Ovary (tissue), 9 donors: ENCODE results near the gene GSTM3. TPM values are rescaled to one million over a fixed set of nuclear protein-coding genes. Genes with fewer than 3 reads are reported as not detected.

Experiments
- DNase-seq, 5 donors: peaks; one replicate each; pipeline ENCODE4 v3.0.0-alpha.2; 2019 to 2020
- H3K27ac ChIP-seq, 2 donors: fragments of 200-600 bp; one replicate each; pipeline versions ENCODE4 v1.5.1 to v1.8.0; 2019 to 2022
- H3K27me3 ChIP-seq: fragments of 200-600 bp; one replicate; pipeline ENCODE4 v1.8.0; 2022
- H3K36me3 ChIP-seq: fragments of 200-600 bp; sonication (generic); one replicate; pipeline ENCODE4 v1.5.1; 2019
- H3K4me1 ChIP-seq: one replicate; pipeline ENCODE4 v1.8.1; 2013; ENCODE audit warnings: mild to moderate bottlenecking, moderate library complexity; ENCODE audit not compliant: insufficient read depth
- H3K4me3 ChIP-seq: fragments of 200-600 bp; sonication (generic); one replicate; pipeline ENCODE4 v1.5.1; 2017
- H3K9me3 ChIP-seq, 2 donors: fragments of 200-600 bp in 1 of 2; sonication (generic) in 1 of 2; one replicate each; pipeline versions ENCODE4 v1.5.1 to v1.8.1; 2013 to 2019; ENCODE audit warnings: mild to moderate bottlenecking in 1 of 2, moderate library complexity in 1 of 2
- EP300 ChIP-seq: sonication (generic); formaldehyde crosslinking; IDR thresholded peaks from one replicate; pipeline ENCODE4 v1.6.1; 2017; ENCODE audit warnings: antibody characterized with exemption
- POLR2A ChIP-seq: fragments of 450-650 bp; IDR thresholded peaks from one replicate; pipeline ENCODE4 v1.6.1; 2017; ENCODE audit warnings: antibody characterized with exemption, mild to moderate bottlenecking, moderate library complexity
- WGBS, 3 donors: extraction: QIAGEN DNeasy Blood & Tissue Kit in 1 of 3; methylation state at CpG; one replicate each; pipeline versions ENCODE4 v1.1.5 to v1.1.7; 2013 to 2017; 5-methylcytosine and 5-hydroxymethylcytosine counted together
- intact Hi-C, 4 donors: fragments of 100-400 bp; cut with DNase I; formaldehyde crosslinking; loops; one replicate each; pipeline versions ENCODE4 v1.11.0 to v1.15.1; 2022 to 2023
- polyA plus RNA-seq, 2 donors: library from polyadenylated mRNA; stranded (reverse); fragments of 200-250 nt in 1 of 2; fragments of 350-450 nt in 1 of 2; fragmentation: Illumina TruSeq in 1 of 2; extraction: RNeasy Lipid Tissue Mini Kit (QIAGEN cat#74804) in 1 of 2; gene quantifications; one replicate each; pipeline ENCODE4 v1.2.3, GENCODE V29; 2013 to 2014
- total RNA-seq, 7 donors: library from RNA; depleted of rRNA in 2 of 7; stranded (reverse); fragments of >200 nt in 2 of 7; fragmentation: NEBNext Ultra II Directional in 3 of 7; extraction: Animal tissue kit (Norgen Biotek cat#: 25700) in 3 of 7; gene quantifications; one replicate each; pipeline versions ENCODE4 v1.1.0 to v1.2.4, GENCODE V29; 2016 to 2023
- TF ChIP-seq, protein P1 (sequence below), 3 donors: fragments of 450-650 bp in 2 of 3; fragments of 200-600 bp in 1 of 3; IDR thresholded peaks; one replicate each; pipeline versions ENCODE4 v1.5.1 to v1.8.0; 2016 to 2022; ENCODE audit warnings: antibody characterized with exemption in 3 of 3, mild to moderate bottlenecking in 1 of 3
- donor health status: DM: no; HTN: no; CAD: no; lungs with moderate emphysema.
- donor health status: DM: no; HTN: no; CAD: no.
- donor health status: Bipolar disorder and iron deficiency.
- donor health status: DM: yes; HTN: yes; CAD: no.
- donor health status: DM: no; HTN: no; CAD: no.
- donor health status: DM: yes; HTN: yes; CAD: no.

GSTM3 gene
- total and polyA plus RNA-seq, 9 donors = 75.8 to 278 (median 147) TPM

DNA sequence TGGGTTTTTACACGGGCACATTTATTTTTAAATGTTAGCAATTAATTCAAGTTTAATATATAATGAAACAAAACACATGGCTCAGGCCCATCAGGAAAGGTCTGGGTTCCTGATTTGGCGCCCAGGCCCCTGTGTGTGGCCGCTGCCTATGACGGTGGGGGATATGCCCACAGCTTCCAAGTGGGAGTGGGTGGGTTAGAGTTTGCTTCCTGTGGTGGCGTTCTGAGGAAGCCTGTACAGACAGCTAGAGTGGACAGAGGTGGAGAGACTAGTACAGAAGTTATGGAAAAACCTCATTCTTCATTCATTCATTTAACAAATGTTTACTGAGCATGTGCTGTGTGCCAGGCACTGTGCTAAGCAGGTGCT, 45.3 kb upstream of the GSTM3 start:
- DNase-seq = peak in 2 of 5 donors; percentile 0 to 17
- 79 to 87% (median 79%) methylated on average over 5 of the region's 5 CpGs for WGBS, 3 donors
- Histone ChIP-seq H3K4me1 (peaks cover 12% of the 10 kb centered on the region), H3K4me3 (no peak overlapping the region), H3K9me3 (no peaks in the 10 kb centered on the region), H3K27me3 (no peaks in the 10 kb centered on the region), H3K36me3 (no peaks in the 10 kb centered on the region), H3K27ac (no peak overlapping the region)
- TF ChIP-seq, protein P1, sequence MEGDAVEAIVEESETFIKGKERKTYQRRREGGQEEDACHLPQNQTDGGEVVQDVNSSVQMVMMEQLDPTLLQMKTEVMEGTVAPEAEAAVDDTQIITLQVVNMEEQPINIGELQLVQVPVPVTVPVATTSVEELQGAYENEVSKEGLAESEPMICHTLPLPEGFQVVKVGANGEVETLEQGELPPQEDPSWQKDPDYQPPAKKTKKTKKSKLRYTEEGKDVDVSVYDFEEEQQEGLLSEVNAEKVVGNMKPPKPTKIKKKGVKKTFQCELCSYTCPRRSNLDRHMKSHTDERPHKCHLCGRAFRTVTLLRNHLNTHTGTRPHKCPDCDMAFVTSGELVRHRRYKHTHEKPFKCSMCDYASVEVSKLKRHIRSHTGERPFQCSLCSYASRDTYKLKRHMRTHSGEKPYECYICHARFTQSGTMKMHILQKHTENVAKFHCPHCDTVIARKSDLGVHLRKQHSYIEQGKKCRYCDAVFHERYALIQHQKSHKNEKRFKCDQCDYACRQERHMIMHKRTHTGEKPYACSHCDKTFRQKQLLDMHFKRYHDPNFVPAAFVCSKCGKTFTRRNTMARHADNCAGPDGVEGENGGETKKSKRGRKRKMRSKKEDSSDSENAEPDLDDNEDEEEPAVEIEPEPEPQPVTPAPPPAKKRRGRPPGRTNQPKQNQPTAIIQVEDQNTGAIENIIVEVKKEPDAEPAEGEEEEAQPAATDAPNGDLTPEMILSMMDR (IDR thresholded peaks at IDR 0.05) = no peak
- TF ChIP-seq EP300 (no peak), POLR2A (no peak)
- intact Hi-C loops = no loop called here

DNA sequence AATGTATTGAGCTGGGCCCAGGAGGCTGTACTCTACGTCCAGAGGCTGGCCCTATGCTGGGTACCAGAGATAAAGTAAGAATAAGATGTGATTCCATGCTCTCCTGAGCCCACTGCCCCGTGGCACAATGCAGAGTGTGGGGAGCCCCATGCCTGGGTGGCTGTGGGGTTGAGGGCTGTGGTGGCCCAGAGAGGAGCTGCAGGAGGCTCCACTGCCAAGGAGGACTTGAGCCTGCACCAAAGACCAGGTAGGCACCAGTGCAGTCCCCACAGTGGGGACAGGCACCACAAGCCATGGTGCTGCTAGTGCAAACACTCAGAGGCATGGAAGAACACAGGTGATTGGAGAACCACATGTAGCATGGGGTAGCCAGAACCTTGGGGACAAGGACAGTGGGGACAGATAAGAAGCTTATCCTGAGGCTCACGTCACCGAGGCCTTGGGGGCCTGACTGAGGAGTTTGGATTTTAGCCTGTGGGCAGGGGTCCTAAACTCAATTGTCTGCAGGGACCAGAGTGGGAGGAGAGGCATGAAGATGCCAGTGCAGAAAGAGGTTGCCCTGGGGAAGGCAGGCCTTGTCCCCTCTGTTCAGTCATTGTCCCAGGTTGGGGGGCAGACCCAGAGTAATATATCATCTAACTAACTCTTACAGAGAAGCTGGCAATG, 44.7 kb upstream of the GSTM3 start:
- DNase-seq = peak in 4 of 5 donors; percentile 0 to 21 (median 6)
- no peaks in the 10 kb centered on the region for H3K9me3 ChIP-seq
- H3K4me3 ChIP-seq = no peak overlapping the region
- no peak overlapping the region for H3K27ac ChIP-seq
- peaks cover 12% of the 10 kb centered on the region for H3K4me1 ChIP-seq
- no peaks in the 10 kb centered on the region for H3K27me3 ChIP-seq
- TF ChIP-seq, protein P1 (IDR thresholded peaks at IDR 0.05) = no peak
- TF ChIP-seq EP300 = no peak
- no peak for TF ChIP-seq POLR2A
- whole genome bisulfite sequencing, 3 donors = 90 to 95% (median 92%) methylated on average over 4 of the region's 4 CpGs
- intact Hi-C loops = no loop called here
- no peaks in the 10 kb centered on the region for H3K36me3 ChIP-seq

DNA sequence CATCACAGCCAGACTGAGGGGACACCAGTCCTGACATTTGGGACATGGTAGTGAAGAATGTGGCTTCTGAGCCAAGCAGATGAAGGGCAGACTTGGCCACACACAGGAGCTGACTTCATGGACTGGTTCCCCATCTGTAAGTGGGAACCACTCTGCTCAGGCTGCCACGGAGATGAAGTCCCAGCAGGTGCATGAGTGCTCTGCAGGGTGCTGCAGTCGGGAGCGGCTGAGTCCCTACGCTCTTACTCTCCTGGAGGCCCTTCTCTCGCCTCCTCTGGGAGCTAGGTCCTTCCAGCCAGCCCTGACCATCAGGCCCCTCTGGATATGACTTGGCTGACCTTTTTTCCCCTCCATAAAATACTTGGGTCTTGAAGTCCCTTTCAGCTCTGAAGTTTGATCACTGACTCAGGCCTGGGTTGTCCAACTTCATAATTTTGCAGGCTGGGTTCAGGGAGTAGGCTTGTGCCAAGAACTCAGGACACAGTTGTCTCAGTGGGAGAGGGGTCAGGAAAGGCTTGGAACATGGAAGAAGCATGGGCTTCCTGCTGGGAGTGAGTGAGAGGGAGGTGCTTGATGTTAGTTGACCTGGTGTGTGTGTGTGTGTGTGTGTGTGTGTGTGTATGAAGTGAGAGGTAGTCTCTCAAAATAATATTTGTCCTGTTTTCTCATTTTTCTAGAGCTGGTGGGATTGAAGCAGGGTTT, 43.9 kb upstream of the GSTM3 start:
- DNase-seq = peak in 2 of 5 donors; percentile 5 to 25
- H3K27ac ChIP-seq = no peak overlapping the region
- H3K4me1 ChIP-seq = peaks cover 12% of the 10 kb centered on the region
- 91 to 94% (median 94%) methylated on average over 5 of the region's 5 CpGs for WGBS, 3 donors
- intact Hi-C loops = no loop called here
- no peak for TF ChIP-seq EP300
- no peak for TF ChIP-seq POLR2A
- H3K9me3 ChIP-seq = no peaks in the 10 kb centered on the region
- H3K36me3 ChIP-seq = no peaks in the 10 kb centered on the region
- no peaks in the 10 kb centered on the region for H3K27me3 ChIP-seq
- H3K4me3 ChIP-seq = no peak overlapping the region

DNA sequence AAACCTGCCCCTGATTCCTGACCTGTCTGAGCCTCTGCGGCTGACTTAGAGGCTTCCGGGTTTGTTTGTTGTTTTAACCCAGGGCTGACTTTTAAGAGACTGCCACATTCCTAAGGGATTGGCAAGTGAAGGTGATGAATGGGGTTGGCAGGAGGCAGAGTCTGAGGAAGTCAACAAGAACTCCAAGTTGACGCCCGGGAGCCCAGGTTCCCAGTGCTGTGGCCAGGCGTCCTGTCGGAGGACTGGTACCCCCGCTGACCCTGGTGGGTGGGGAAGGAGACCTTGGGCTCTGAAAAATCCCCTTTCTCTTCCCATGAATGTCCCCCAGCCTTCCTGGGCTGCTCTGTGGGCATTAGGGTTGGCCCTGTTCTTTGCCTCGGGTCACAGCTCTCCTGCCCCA, 42.6 kb upstream of the GSTM3 start:
- intact Hi-C loops = no loop called here
- no peaks in the 10 kb centered on the region for H3K36me3 ChIP-seq
- no peaks in the 10 kb centered on the region for H3K9me3 ChIP-seq
- H3K4me1 ChIP-seq = peaks cover 12% of the 10 kb centered on the region
- H3K27me3 ChIP-seq = no peaks in the 10 kb centered on the region
- 50 to 57% (median 51%) methylated on average over 8 of the region's 8 CpGs for WGBS, 3 donors
- H3K4me3 ChIP-seq = no peak overlapping the region
- H3K27ac ChIP-seq = peak overlapping the region in 1 of 2 donors; percentile 41
- peak in 3 of 5 donors; percentile 15 to 35 (median 17) for DNase-seq
- no peak for TF ChIP-seq EP300
- TF ChIP-seq POLR2A = no peak
- TF ChIP-seq, protein P1 (IDR thresholded peaks at IDR 0.05) = no peak

DNA sequence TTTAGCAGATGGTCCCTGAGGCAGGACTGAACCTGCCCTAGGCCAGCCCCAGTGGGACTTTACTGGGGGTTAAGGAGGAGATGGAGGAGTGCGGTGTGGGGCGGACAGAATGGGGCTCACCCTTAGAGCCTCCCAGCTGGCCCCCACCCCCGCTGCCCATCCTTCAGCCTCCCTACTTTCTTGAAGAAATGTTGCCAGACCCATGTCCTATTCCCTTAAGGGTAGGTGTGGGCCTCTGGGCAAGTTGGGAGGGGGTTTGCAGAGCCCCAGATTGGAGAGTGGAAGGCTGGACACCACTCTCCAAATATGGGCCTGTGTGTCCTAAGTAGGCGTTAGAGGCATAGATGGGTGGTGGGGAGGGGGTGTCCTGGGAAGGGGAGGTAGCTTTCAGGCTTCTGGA, 42.1 kb upstream of the GSTM3 start:
- Histone ChIP-seq H3K9me3 (no peaks in the 10 kb centered on the region), H3K27me3 (no peaks in the 10 kb centered on the region), H3K4me3 (no peak overlapping the region), H3K27ac (peak overlapping the region in 1 of 2 donors; percentile 41), H3K36me3 (no peaks in the 10 kb centered on the region), H3K4me1 (peaks cover 12% of the 10 kb centered on the region)
- DNase-seq = peak in 2 of 5 donors; percentile 13 to 35
- TF ChIP-seq, protein P1 (IDR thresholded peaks at IDR 0.05) = no peak
- TF ChIP-seq POLR2A (no peak), EP300 (no peak)
- intact Hi-C loops = no loop called here
- WGBS, 3 donors = 67 to 78% (median 74%) methylated on average over 4 of the region's 4 CpGs
